GM18907 (cell line): ENCODE results near the gene IMMP2L.
"Not testable (repeated sequence)": the region's sequence is repeated elsewhere in the genome, so short reads cannot be mapped to it uniquely, and the experiment has no call there.

Experiments used
- ATAC-seq: cut with Tn5 transposase; IDR thresholded peaks from one replicate; pipeline ENCODE4 v1.9.1; 2021; ENCODE audit warnings: mild to moderate bottlenecking, moderate library complexity; ENCODE audit not compliant: unreplicated experiment

The IMMP2L gene

GRCh38 chr7:111510062-111510461 is 52.2 kb downstream of the IMMP2L start:
- ATAC-seq: no peak

GRCh38 chr7:111509288-111509687 is 53.0 kb downstream of the IMMP2L start:
- ATAC-seq: no peak

DNA sequence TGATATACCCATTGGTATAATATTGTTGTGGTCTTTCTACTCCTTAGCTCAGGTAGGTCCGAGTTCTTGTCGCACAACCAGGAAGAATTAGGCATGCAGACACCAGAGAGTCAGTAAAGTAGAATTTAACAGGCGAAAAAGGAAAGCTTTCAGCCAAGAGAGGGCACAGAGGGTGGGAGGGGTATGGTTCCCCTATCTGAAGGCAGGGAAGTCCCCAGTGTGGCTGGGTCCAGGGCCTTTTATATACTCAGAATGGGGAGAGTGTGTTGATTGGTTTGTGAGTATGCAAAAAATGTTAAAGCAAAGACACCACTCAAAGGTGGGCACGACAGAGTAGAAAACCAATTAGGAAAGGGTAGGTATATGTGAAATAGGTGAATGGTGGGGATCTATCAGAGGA is 53.9 kb downstream of the IMMP2L start:
- ATAC-seq: peak; percentile 71

DNA sequence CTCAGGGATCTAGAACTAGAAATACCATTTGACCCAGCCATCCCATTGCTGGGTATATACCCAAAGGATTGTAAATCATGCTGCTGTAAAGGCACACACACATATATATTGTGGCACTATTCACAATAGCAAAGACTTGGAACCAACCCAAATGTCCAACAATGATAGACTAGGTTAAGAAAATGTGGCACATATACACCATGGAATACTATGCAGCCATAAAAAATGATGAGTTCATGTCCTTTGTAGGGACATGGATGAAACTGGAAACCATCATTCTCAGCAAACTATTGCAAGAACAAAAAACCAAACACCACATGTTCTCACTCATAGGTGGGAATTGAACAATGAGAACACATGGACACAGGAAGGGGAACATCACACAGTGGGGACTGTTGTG is 56.9 kb downstream of the IMMP2L start:
- not testable (repeated sequence) for ATAC-seq

DNA sequence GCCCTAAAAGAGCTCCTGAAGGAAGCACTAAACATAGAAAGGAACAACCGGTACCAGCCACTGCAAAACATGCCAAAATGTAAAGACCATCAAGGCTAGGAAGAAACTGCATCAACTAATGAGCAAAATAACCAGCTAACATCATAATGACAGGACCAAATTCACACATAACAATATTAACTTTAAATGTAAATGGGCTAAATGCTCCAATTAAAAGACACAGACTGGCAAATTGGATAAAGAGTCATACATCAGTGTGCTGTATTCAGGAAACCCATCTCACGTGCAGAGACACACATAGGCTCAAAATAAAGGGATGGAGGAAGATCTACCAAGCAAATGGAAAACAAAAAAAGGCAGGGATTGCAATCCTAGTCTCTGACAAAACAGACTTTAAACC is 60.5 kb downstream of the IMMP2L start:
- ATAC-seq: not testable (repeated sequence)

DNA sequence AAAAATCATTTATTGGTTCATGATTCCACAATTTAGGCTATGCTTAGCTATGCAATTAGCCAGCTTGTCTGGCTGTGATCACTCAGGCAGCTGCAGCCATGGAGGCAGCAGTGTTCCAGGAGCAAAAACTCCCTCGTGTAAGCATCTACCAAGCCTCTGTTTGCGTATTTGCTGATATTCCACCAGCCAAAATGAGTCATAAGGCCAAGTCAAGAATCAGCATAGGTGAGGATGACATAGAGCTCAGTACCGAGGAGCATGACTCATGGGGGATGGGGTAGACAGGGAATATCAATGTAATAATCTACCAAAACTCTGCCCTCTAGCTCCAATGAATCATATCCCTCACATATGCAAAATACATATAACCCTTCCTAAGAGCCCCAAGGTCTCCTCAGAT is 63.3 kb downstream of the IMMP2L start:
- ATAC-seq: no peak

DNA sequence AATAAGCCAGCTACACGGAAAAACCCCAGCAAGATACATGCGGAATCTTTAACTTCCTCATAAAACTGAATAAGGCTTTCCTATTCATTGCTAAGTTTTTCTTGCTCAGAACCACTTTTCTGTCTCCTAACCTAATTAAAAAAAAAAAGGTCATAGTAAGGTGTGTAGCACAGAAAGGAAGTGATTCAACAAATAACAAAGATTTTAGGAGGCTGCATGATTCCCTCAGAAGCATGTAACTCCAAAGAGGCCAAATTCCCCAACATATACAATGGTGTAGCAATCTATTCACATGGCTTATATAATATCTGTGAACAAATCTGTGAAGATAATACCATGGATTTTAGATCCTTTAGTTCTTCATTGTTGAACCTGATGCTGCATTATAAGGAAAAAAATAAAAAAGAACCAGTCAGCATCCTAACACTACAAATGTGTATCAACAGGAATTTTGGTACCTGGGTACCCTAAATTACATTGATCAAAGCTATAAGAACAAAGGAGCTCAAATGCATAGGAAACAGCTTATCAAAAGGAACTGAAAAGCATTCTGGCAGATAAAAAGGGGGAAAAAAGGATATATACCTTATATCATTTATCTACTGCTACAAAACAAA is 63.8 kb downstream of the IMMP2L start:
- ATAC-seq: no peak

DNA sequence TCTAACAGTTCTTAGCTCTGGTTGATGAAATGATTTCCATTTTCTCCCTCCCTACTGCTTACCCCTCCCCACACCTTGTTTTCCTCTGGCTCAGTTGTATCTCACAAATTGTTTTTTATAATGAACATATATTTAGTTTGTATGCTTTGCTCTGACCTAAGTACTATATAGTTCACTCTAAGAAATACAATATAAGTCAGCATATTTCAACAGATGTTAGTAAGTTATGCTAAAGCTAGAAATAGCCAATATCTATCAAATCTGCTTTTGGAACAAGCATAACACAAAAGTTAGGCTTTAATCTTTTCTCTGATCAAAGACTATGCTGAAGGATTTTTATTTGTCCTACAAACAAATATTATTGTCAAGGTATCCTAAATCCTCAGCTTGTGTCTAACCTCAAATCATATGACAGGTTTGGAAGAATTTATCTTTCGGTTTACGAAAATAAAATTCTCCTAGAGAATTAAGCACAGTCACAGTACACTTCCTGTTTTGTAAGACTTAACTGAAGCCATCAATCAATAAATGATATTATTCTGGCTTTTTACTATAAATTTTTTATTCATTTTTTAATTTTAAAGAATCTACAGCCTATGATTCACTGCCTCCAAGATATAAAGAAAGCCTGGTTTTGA is 67.0 kb downstream of the IMMP2L start:
- ATAC-seq: no peak

DNA sequence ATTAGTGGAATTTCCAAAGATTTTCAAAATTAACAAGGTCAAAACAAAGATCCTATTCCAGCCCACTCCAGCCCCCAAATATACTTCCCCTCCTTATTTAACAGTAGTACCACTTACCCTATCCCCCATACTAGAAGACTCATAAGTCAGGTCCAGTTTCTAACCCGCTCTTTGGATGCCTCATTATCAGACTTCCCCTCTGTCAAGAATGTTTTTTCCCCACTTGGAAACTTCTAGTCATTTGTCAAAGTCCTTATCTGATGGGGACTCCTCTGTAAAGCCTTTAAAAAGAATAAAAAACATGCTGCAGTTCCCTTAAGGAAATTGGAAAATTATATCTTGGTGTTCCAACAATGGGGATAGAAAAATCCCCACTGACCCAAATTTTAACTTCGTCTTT is 70.1 kb downstream of the IMMP2L start:
- no peak for ATAC-seq

DNA sequence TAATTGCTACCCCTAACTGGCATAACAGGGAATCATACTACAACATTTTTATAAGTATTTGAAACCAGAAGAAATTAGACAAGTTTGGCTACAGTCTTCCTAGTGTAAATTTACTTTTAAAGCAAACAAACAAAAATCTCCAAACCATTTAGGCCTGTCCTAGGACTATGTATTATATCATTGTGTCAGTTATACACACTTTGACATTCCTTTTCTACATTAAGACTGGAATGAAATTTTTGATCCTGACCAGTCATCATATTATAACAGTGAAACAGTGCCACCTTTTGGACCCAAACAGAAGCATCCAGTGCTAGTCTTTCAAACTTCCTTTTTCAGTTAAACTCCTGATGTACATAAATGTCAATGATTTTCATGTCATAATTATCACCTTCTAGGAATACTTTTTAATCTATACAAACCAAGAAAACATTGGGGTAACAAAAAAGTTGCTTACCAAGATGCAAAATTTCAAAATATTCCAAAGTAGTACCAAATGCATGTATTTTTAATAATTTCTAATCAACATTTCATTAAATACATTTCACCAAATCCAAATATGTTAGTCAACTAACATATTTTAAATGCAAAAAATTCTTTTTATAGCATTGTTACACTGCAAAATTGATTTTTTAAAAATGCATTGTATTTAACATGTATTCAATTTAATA is 75.7 kb downstream of the IMMP2L start:
- peak; percentile 87 for ATAC-seq

DNA sequence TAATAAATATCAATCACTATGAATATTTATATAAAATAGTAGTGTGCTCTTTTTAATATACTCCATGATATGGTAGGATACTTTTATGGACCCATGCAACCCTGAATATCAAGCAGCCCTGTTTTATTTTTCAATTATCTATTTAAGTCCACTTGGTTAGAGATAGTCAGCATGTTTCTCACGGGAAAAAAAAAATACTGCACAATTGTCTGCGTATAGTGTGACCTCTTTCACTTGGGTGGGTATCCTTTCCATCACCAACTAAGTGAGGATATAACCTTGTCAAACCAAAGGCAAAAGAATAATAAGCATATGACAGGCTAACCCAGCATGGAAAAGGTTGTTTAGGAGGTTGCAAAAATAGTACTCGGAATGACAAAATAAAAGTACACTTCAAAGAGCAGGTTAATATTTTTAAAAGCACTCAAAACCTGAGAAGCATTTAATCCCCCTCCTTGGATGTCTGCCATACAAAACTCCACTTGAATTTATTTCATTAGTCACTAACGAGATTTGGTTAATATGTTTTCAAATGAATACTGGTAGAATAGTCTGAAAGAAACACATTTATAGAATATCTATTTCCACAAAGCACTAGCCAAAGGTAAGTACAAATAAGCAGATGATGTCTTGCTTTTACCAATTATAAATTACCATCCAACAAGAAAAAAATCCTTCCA is 76.5 kb downstream of the IMMP2L start:
- no peak for ATAC-seq

GRCh38 chr7:111483078-111483477 is 79.2 kb downstream of the IMMP2L start:
- ATAC-seq: no peak

DNA sequence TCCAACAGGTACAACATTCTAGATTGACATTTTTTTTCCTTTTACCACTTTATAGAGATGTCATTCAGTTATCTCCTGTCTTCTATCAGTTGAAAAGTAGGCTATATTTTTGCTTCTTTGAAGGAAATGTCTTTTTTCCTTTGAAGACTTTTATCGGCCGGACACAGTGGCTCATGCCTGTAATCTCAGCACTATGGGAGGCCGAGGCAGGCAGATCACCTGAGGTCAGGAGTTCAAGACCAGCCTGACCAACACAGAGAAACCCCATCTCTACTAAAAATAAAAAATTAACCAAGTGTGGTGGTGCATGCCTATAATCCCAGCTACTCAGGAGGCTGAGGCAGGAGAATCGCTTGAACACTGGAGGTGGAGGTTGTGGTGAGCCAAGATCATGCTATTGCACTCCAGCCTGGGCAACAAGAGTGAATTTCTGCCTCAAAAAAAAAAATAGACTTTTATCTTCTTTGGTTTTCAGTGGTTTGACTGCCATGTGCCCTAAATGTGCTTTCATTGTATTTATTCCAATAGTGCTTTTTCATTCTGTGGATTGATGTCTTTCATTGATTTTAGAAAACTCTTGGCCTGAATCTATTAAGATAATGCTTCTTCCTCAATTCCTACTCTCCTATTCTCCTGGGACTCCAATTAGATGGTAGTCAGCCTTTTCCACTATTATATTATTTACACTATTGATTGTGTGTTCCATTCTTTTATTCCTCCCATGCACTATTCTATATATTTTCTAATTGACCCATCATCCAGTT is 84.6 kb downstream of the IMMP2L start:
- ATAC-seq: no peak

- no peak for ATAC-seq
These were observed 85.6 kb downstream of the IMMP2L start for GRCh38 chr7:111476586-111477293.

DNA sequence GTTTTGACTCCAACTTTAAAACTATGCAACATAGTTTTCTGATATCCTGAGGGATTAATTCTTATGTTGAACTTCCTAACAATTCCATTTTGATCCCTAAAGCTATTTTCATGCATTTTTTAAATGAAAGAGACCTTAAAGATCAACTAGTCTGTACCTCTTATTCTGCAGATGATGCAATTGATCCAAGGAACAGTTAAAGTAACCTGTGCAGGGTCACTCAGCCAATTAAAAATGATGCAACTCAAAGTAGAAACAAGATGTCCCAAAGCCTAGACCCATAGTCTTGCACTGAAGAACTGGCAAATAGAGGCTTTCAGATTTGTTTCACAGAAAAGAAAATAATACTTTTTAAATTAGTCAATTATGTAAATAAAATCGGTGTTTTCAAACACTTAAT is 86.3 kb downstream of the IMMP2L start:
- no peak for ATAC-seq

DNA sequence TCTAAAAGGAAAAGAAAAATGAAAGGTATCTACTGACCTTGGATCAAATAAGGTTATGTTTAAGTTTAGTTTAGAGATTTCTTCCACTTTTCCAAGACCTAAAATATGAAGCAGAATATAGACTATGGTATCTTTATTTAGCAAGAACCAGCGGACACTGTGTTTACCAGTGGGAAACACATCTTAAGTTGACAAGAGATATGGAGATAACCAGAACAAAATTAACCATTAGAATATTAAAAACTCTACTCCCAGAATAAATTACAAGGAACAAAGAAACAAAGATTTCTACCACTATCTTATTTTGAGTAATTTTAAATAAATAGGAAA is 86.9 kb downstream of the IMMP2L start:
- no peak for ATAC-seq

DNA sequence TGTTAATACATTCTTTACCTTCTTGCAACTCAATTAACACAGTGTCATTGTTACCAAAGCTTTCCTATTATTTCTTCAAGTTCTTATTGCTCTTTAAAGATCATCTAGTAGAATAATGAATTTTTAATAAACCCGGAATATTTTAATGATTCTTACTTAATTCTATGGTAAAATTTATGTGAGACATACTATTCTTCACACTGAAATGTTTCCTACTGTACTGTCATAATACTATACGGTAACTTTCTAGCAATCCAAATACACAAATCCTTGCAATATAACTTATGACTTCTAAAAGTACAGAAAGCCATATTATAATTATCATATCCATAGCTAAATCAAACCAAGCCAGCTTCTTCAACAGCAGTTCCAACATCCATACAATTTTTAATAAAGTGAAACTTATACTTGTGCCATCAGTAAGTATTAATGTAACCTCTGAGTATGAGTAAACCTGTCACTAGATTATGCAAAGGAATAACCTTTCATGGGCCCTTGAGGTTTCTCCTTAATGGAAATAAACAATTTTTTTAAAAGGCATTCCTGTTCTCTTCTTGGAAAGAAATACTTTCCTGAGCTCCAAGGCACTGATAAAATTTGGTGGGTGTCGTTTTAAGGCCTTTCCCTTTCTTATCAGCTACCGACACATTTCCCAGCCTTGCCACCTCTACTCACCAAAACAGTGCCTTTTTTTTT is 87.4 kb downstream of the IMMP2L start:
- no peak for ATAC-seq

DNA sequence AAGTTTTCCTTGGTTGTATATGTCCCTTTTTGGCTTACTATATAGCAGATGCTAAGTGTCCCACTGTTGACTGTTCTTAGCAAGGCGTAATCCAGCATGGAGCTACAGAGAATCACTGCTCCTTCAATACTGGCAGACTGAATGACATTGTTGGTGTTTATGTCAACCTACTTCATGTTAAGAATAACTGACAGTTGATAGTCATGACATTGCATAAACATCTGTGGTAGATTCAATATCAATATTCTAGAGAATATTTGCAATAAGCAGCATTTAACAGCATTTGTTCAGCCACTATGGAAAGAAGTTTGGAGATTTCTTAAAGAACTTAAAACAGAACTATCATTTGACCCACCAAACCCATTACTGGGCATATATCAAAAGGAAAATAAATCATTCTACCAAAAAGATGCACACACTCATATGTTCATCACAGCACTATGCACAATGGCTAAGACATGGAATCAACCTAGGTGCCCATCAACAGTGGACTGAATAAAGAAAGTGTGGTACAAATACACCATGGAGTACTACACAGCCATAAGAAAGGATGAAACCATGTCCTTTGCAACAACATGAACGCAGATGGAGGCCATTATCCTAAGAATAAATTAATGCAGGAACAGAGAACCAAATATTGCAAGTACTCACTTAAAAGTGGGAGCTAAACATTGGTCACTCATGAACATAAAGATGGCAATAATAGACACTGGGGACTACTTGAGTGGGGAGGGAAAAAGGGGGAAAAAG is 88.7 kb downstream of the IMMP2L start:
- no peak for ATAC-seq

DNA sequence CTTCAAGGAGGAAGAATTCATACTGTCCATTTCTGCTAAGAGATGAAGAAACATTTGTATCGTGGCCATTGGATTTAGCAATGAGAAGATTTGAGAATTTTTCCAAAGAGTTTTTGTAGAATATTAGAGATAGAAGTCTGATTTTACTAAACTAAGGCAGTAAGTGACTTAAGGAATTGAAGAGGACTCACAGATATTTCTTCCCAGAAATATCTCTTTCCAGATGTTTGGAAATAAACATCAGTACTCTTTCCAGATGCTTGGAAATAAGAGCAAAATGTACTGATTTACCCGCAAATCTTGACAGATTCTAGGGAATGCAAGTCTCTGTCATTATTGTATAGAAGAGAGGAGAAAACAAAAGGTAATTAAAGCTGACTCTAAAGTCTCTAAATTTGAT is 91.3 kb downstream of the IMMP2L start:
- ATAC-seq: no peak
